SK-N-MC (cell line): Measurements from ENCODE around the gene GPR33.

Experiments used
- EZH2 ChIP-seq: fragments of 200-600 bp; sonication (generic); IDR thresholded peaks from one replicate; pipeline ENCODE4 v1.6.1; 2017; ENCODE audit warnings: antibody characterized with exemption
- FOXP2 ChIP-seq: optimal IDR thresholded peaks from 2 replicates; pipeline ENCODE3; 2011; ENCODE audit warnings: mild to moderate bottlenecking, moderate library complexity; ENCODE audit not compliant: insufficient read depth; ENCODE audit errors: extremely low read length, control extremely low read depth
- POLR2AphosphoS5 ChIP-seq: IDR thresholded peaks from 2 replicates; pipeline ENCODE4 v1.6.1; 2012; ENCODE audit warnings: mild to moderate bottlenecking, low read depth, low read length, borderline replicate concordance

DNA sequence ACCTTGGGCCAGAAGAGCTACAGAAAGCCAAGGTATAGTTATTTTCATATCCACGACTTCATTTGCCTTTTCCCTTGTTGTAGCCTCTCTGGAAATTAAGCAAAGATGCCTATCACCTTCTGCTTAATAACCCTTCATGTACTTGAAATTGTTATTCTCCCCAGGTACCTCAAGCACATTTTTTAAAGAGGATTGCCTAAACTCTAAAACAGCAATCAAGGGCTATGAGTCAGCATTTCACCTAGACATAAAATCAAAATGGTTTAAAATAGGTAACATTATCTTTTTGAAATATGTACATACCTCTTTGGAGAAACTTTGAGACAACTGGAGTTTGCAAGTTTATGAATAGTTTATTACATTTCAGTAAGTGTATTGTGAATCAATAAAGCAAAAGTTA, 42.1 kb downstream of the GPR33 start:
- TF ChIP-seq EZH2 (no peak), POLR2AphosphoS5 (no peak), FOXP2 (no peak)
